GM21381 (cell line): ENCODE results near the gene PIK3R3.

Experiments
- ATAC-seq: cut with Tn5 transposase; IDR thresholded peaks from one replicate; pipeline ENCODE4 v1.9.1; 2021; ENCODE audit warnings: mild to moderate bottlenecking, moderate library complexity; ENCODE audit not compliant: unreplicated experiment

Gene PIK3R3

DNA sequence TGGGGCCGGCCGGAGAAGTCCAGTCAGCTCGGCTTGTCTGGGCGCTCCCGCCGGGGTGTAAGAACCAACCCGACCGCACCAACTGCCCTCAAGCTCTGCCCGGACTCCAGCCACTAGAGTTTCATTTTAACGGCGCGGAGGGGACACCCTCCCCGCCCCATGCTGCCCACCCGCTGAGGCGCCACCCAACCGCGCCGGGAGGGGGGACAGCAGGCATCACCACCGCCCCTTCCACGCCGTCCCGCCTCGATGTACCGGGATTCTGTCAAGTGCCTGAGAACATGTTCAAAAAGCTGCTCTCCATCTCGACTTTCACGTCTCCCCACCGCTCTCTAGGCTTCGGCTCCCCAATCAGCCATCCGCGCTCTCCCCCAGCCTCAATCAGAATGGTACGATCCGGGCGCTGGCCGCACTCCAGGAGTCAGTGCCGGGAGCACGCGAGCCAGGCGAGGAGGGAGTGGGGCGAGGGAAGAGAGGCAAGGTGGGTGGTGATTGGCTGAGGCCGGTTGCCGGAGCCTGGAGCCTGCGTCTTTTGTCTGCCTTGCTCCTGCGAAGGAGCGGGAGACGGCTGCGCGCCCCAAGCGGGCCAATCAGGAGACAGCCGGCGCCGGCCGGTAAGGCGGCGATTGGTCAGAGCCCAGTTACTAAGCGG is at the start of gene PIK3R3:
Gene PIK3R3 (minus strand): TSS at position 101 of the 652 bp plus-strand sequence. CDS start 677 bp downstream, outside the sequence.
- ATAC-seq = peak; percentile 82

DNA sequence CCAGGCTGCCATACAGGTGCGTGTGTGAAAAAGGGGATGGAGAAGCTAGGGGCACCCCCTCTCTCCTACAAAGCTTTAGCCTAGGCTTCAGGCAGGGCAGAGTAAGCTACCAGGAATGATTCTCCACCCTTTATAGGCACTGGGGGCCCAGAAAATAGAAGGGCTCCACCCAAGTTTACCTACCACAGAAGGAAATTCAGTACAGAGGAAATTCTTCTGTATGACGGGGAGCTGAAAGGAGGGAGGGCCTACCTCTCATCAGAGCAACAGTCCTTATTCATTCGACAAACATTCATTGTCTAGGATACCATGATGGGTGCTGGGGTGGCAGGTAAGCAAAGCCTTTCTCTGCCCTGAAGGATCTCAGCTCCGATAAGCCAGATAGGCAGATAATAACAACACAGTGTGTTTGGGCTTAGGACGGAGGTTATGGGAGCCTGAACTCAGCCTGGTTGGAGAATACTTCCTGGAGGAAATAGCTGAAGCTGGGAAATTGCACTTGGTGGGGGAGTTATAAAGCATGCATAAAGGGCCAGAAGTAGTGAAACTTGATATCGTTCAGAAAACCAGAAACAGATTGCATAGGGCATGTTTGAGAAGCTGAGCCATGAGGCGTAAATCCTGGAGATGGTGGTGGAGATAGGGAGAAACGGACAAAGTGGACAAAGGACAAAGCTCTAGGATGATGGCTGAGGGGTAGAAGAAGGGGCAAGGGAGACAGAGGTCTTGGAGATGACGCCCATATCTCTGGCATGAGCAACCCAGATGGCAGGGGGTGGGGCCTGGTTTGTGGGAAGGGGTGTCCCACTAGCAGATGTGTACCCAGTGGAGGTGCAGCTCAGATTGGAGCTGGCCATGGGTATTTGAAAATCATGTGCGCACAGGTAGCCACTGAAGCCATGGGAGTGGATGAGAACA is 49.2 kb upstream of the PIK3R3 start:
- ATAC-seq = no peak

DNA sequence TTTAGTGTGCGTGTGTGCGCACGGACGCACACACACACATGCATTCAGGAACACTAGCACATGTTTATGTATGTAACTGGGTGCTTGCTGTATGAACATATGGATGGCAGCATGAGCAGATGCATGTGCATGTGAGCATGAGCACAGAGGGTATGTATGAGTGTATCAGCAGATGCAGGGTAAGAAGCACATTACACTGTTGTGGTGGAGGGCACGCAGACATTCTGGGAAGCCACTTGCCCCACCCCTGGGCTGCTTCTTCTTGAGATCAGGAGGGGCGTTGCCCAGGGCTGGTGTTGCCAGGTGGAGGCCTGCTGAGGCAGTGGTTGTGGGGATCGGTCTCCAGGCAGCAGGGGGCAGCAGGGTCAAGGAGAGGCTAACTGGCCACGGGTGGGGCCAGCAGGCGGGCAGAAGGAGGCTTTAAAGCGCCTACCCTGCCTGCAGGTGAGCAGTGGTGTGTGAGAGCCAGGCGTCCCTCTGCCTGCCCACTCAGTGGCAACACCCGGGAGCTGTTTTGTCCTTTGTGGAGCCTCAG is 47.7 kb upstream of the PIK3R3 start:
- no peak for ATAC-seq

DNA sequence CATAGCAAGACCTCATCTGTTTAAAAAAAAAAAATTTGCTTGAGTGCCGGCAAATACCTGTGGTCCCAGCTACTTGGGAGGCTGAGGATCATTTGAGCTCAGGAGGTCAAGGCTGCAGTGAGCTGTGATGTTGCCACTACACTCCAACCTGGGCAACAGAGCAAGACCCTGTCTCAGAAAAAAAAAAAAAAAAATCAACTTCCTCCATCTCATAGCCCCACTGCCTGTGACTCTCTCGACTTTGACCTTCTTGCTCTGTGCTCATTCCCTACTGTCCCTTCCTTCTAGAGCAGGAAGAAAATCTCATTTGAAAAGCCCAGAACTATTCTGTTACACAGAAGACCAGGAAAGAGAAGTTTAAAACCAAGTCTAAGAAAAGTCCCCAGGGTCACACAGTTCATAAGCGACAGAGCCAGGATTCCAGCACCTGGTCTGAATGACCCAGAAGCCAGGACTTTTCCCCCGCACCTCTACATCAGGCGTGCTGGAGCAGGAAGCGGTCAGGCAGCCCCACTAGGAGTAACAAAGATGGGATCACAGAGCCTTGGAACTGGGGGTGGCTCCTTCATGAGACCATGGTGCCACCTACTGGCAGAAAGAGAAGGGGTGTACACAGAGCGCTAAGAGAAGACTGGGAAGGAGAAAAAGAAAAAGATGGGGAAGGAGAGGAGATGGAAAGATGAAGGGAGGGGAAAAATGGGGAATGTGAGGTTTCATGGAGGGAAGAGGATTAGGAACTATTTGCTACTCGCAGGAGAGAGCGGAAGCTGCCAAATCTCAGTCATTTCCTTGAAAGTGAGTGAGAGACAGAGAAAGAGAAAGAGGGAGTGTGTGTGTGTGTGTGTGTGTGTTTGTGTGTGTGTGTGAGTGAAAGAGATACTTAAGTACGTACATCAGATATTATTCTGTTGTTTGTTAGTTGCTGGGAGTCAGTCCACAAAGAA is 47.0 kb upstream of the PIK3R3 start:
- ATAC-seq = no peak

DNA sequence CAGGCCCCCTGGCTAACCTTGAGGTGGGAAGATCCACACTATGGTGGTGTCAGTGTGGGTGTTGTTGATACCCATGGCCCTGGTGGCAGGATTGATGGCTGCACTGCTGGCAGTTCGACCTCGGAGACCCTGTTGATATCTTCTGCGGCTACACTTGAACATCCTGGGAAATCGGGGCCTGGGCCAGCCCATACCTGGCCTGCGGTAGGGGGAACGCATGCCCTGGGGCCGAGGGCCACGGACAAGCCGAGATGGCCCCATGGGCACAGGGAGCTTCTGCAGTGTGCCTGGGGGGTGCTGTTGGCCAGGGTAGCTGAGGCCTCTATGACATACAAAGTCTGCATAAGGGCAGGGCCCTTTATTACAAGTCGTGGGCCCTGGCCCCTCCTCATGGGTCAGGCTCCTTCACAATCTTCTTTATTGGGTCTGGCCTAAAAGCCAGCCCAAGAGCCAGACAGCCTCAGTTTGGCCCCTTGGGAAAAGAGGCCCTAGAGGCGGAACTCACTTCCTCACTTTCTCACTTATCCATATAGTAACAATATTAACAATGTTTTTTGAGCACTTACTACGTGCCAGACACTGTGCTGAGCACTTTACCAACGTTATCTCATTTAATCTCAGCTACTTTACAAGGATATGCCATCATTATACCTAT is 43.9 kb upstream of the PIK3R3 start, which contains the start of gene P3R3URF:
Gene P3R3URF (minus strand): TSS at position 278 of the 655 bp plus-strand sequence. CDS start 17 bp downstream, at position 261.
- no peak for ATAC-seq

DNA sequence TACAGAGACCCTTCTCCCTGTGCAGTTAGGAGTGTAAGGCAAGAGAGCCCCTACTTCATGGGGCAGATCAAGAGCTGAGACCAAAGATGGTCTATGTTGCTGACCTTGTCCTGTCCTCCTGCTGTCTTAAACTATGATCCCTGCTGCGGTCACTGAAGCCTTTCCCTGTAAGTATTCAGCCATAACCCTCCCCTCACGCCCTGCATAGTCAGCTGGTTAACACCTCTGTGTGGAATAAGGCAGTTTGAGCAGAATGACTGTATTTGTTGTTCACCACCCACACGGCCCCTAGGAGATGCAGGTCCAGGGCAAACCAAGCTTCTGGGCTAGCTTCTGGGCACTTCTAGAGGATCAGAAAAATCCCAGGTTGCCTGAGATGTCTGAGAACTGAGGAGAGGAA is 42.8 kb upstream of the PIK3R3 start:
- no peak for ATAC-seq

DNA sequence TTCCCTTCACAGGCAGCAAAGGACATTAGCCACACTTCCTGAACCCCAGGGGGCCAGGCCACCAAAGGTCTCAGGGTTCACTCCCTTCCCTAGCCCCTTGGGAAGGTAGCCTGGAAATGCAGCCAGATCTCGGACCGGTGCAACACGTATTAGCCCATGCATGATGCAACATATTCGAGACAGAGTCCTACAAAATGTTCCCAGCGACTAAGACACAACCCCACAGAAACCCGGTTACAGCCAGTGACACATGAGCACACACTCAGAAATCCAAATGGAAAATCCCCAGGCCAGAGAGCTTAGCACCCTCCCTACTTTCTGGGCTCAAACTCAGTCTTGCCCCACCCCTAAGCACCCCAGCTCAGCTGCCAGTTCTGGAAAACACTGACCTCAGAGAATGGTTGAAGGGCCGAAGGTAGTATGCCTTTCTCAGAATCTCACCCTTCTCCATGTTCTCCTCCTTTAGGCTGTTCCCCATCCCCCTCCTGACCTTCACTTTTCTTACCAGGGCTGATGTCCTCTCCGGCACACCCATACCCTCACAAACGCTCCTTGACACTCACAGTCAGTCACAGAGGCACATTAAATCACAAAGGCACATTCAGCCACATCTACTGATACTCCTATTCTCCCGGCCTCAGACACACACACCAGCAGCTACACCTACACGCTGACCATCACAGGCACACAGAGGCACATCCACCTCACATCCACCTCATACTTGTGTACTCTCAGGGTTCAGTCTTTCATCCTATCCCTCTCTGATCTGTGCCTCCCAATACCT is 42.2 kb upstream of the PIK3R3 start, which contains the start of gene TSPAN1:
Gene TSPAN1 (plus strand): TSS at position 640 of the 784 bp plus-strand sequence. CDS start 6,021 bp downstream, outside the sequence.
- ATAC-seq = no peak

DNA sequence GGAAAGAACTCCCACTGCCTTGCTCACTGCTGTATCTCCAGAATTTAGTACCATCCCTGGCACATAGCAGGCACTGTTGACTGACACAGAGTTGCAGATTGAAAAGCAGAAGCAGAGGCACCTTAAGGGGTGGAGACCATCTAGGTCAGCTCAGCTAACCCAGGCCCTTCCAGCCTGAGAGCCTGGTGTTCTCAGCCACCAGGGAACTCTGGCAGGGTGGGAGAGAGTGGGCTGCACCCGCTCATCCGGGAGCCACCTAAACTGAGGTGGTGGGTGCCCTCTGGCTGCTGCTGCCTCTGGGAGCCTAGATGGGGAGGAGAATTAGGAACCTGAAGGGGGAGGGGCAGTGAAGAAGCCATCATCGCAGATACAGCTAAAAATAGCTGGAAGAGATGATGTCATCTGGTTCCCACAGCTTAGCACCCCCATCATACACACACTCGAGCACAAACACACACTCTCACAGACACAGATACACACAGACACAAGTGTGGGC is 41.0 kb upstream of the PIK3R3 start:
- ATAC-seq = no peak

DNA sequence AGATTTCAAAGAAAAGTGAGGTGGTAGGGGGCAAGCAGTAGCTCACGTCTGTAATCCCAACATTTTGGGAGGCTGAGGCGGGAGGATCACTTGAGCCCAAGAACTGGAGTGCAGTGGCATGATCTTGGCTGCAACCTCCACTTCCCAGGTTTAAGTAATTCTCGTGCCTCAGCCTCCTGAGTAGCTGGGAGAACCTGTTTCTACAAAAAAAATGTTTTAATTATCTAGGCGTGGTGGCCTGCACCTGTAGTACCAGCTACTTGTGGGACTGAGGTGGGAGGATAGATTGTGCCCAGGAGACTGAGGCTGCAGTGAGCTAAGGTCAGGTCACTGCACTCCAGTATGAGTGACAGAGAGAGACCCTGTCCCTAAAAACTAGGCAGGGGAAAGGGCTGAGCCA is 39.9 kb upstream of the PIK3R3 start:
- ATAC-seq = no peak

DNA sequence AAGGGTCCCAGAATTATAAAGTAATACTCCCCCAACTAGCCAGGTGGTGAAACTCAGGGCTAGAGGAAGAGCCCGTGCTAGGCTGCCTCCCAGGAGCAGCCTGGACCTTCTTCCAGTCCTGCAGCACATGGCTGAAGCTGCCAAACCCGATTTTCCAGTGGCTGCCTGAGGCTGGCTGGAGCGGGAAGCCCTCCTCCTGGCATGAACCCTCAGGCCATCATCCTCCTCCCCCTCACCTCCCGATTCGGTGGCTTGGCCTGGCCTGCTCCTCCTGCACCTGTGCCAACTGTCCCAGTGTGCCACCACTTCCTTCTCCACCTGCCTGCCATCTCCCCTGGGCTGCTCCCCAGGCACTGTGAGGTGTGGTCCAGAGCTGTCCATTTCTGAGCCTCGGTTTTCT is 39.4 kb upstream of the PIK3R3 start:
- ATAC-seq = no peak

DNA sequence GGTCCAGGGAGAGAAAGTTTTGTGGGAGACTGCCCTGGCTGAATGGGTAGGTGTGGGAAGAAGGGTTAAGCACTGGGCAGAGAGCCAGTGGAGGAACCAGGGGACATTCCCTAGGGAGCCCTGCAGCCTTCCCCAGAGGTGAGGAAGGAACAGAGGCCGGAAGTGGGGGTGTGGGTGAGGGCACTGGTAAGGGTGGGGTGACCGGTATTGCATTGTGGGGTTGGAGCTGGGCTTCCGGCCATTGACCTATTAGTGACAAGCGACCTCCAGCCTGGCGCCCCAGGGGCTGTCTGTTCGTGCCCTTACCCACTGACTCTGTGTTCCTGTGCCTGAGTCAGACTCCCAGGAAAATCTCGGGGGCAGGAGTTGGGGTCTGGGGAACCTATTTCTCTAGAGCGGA is 38.9 kb upstream of the PIK3R3 start:
- ATAC-seq = no peak

DNA sequence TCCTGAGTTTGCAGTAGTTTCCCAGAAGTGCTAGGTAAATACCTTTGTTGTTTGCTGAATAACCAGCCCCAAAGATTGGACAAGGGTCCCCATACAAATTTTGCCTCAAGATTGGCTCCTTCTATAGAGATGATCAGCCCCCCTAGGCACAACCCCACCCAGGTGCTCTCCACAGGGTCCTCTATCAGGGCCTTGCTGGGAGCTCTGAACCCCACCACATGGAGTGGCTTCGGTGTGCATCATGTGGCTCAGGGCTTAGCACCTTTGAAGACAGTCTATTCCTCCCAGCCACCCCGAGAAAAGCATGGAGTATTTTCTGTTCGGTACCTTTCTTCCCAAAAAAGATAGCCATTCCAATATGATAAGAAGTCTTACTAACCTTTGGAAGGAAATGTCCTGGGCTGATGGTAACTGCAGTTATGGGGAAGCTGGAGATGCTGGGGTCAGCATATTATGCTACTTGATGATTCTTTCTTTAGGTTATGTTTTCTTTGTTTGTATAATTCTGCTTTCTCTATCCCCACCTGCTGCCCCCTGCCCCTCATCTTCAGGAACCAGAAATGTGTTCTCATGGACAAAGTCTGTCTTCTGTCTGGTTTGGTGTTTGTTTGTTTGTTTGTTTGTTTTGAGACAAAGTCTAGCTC is 37.5 kb upstream of the PIK3R3 start:
- no peak for ATAC-seq

DNA sequence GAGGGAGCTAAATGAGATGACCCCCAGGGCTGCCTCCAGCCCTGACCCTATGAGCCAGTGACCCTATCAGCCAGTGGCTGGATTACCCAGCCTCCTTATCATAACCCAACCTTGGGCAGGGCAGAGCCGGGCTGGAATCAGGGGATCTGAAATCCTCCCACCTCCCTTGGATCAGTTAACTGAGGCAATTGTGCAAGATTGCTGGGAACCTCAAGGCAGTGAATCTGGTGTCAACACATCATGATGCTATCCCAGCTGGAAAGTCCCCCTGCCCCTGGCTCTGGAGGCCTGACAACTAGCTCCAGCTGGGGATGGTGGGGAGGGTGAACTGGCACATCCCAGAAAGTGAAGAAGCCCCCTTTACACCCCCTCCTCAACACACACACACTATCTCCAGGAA is 36.0 kb upstream of the PIK3R3 start:
- ATAC-seq = no peak

DNA sequence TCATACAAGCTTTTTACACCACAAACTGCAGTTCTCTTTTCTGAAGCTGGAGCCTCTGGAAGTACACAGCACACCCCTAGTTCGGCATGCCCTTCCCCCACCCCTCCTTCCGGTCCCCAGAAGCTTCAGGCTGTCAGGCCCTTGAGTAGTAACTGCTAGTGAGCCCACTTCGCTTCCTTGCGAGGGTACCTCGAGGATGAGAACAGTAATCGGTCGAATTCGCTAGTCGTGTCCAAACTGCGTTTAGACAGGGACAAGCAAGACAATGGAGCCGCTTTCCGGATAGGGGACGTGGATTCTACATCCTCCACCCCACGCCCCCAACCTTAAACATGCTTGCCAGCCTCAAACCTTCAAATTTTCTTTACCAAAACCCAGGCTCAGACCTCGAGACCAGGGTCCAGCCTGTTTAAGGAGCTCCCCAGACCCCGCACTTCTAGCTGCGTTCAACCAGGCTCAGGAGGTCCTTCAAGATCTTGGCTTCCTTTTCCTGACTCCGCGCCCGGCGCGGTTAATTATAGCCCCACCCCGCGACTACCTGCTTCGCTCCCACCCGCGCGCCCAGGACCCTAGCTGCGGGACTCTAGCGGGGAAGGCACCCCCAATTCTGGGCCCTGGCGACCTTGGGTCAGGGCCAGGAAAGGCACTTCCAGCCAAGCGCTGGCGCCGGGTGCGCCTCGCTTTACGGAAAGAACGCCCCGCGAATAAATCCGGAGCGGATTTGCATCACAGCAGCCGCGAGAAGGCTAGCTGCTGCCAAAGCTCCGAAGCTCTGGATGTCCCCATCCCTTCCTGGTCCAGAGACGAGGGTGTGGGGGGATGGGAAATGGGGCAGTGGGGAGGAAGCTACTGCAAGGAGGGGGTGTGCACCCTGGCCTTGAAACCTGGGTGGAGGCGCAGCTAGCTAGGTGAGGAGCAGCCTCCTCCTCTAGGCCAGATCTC is 34.4 kb upstream of the PIK3R3 start:
- ATAC-seq = no peak

DNA sequence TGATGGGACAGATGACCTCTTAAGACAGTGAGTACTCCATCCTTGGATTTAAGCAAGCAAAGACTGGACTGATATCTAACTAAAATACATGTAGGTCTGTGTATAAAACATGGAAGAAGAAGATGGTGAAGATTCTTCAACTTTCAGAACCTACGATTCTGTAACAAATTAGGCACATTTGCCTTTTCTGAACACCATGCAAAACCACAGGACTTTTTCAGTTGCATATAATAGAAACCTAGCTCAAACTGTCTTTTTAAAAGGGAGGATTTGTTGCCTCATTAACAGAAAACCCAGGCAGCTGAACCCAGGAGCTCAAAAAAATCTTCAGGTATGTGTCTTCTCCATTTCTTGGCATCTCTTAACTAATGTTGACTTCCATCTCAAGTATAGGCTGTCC is 27.8 kb upstream of the PIK3R3 start:
- no peak for ATAC-seq

DNA sequence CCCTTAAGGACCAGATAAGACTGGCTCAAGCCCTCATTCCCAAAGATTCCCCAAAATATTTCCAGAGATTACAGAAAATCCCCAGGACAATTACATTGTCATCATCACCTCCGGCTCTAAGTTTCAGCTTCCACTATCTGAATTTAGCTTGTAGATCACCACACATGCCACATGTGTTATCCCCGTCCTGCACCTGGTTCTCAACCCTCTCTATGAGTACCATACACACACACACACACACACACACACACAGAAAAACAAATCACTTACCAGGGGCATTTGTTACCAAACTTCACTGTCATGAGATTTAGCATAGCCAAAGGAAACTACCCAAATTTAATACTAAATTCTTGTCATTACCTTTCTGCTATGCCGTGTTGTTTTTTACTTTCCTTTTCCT is 27.1 kb upstream of the PIK3R3 start:
- no peak for ATAC-seq
